Islet of Langerhans (tissue), 1 donor: ENCODE data around the gene TRPM2.

Source experiments
- FAIRE-seq: peaks from one replicate; lab custom pipeline; 2011; peaks lifted over from hg19 to GRCh38; lab: Jason Lieb, UNC

Gene TRPM2

DNA sequence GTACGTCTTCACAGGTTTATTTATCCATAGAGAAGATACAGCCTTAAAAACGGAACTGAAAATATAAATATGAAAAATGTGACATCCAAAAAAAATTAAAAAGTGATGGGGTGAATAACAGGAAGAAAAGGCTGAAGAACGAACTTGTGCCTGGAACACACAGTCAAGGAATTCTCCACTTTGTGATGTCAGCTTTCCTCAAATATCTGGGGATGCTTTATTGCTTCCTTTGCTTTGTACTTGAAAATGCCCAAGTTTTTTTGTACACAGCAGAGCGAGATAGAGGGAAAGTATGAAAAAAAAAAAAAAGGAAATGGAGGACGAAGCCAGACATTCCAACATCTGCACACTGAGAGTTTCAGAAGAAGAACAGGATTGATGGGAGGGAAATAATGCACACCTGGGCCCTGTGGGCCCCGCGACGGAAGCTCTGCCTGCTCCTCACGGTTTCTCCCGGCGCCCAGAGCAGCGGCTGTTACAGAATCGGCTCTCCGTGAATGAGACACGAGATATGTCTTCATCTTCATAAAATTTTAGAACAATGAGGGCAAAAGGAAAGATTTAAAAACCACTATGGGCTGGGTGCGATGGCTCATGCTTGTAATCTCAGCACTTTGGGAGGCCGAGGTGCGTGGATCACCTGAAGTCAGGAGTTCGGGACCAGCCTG is 91.9 kb downstream of the TRPM2 start:
- FAIRE-seq, result no peak

DNA sequence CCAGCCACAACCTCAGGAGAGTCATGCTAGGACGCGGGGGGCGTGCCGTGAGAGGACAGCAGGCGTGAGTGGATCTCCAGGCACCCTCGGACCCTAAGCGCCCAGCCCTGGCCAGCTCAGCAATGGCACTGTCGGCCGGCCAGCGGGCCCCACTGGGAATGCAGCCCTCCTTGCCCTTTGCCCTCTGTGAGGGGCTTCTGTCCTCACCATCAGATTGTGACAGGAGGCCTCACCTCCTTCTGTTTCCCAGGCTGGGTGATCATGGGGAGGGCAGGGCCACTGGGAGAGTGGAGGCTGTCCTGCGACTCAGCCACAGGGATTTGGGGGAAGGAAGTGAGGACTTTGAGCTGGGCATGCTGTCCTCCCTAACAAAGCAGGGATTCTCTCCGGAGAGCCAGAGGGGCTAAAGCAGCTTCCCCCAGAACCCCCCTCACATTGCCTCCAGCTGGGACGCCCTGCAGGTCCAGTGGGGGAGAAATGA is 95.3 kb downstream of the TRPM2 start:
- no peak for FAIRE-seq

DNA sequence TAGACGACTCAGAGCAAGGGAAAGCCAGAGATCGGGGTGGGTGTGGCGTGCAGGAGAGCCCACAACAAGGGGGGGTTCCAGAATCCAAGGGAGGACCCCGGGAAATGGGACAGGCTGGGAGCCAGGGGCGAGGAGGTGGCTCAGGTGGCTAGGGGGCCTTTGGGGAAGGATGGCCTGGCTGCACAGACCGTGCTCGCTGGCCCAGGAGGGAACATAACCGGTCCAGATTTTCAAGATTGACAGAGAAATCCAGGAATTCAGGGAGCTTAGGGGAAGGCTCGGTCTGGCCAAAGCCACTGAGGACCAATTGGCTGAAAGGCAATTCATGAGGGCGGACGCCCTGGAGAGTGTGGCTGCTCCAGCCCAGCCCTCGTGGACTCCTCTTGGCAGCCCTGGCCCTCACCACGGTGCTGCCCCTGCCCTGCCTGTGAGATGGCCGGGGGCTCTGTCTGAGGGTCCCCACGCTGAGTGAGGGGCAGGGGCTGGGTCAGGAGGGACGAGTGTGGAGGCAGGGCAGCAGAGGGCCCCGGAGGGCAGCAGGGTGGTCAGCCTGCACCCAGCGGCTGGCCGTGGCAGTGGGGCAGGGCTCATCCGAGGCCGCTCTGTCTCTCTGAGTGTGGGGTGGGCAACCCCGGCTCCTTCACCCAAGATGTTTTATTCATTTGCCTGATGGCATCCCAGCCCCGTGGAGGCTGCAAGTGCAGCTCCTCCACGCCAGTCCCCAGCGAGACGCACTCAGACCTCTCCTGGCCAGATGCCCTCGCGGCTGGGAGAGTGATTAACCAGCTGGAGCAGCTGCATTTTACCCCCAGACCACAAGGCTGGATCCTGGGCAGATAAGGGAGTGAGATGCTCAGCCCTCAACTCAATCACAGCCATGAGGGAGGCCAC is 96.3 kb downstream of the TRPM2 start:
- no peak for FAIRE-seq

DNA sequence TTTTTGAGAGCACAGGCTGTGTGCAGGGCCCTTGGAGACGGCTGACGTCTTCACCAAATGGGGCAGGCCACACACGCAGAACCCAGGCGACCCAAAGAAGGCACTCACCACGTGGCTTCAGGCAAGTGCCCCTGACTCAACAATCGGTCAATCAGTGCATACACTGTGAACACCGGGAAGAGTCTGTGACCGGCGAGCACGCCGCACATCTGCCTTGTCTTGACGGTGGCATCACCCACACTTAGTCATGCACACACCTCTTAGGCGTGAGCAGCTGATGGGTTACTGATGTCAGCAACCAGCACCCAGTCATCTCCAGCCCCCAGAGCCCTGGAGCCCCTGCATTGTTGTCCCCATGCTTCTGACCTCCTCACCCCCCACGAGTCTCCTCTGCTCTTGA is 97.0 kb downstream of the TRPM2 start:
- FAIRE-seq, result no peak

DNA sequence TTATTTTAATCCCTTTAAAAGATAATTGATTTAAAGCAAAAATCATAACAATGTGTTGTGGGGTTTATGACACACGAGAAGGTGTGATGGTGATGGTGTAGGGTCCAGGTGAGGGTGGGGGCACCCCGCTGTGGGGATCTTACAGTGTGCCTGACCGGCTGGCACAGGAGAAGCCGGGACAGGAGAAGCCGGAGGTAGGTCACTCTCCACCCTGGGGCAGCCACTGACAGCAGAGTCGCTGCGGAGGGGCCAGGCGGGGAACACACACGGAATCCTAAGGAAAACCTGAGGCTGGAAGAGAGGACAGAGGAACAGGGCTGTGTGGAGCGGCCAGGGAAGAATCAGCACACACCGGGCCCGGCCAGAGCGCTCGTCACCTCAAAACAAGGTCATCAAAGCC is 97.6 kb downstream of the TRPM2 start:
- no peak for FAIRE-seq

DNA sequence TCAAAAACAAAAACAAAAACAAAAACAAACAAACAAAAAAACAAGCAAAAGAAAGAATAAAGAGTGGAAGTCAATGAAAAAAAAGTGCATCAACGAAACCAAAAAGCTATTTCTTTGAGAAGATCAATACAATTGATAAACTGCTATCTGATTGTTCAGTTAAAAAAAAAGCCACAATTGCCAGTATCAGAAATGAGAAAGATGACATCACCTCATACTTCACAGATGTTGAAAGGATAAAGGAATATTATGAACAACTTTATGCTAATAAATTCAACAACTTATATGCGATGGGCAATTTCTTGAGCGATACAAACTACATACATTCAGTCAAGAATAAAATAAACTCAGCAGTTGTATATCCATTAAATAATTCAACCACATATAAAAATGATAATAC is 99.7 kb downstream of the TRPM2 start:
- FAIRE-seq, result no peak

DNA sequence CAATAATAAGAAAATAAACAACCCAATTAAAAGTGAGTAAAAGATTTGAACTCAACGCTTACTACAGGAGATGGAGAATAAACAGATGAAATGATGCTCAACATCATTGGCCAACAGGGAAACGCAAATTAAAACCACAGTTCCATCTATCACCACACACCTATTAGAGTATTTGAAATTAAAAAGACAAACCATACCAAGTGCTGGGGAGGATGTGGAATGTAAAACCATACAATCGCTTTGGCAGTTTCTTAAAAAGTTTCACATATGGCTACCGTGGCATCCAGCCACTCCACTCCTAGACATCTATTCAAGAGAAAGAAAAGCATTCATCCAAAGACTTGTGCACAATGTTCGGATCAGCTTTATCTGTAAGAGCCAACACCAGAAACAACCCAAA is 100.6 kb downstream of the TRPM2 start:
- FAIRE-seq, result no peak

DNA sequence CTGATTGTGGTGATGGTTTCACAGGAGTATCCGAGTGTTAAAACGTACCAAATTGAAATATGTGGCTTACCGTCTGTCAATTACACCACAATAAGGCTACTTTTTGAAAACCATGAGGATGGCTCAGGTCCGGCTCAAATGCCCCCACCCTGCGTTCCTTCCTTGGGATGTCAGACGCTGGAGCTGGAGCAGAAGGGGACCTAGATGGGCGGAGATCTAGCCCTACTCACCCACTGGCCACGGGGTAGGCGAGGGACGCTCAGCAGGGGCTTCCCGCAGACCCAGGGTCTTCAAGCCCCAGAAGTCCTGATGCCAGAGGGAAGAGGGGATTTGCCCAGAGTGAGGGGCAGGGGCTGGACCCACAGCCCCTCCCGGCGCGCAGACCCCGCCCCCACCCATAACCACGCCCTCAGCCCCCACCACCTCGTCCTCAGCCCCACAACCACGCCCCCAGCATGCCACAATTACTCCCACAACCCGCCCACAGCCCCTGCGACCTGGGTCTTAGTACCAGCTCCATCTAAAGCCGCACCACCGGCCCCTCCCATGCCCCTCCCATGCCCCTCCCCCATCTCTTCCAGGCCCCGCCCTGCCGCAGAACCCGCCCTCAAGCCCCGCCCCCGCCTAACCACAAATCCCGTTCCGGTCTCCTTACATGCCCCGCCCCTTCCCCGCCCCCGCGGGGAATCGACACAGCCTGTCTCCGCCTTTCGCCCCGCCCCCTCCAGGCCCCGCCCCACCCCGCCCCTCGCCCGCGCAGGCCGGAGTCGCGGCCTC is 101.5 kb downstream of the TRPM2 start, which contains the start of gene LRRC3:
TSS of gene LRRC3 (plus strand) at position 764 of the 777 bp plus-strand sequence. CDS start 1,135 bp downstream, outside the sequence.
- FAIRE-seq, result no peak

DNA sequence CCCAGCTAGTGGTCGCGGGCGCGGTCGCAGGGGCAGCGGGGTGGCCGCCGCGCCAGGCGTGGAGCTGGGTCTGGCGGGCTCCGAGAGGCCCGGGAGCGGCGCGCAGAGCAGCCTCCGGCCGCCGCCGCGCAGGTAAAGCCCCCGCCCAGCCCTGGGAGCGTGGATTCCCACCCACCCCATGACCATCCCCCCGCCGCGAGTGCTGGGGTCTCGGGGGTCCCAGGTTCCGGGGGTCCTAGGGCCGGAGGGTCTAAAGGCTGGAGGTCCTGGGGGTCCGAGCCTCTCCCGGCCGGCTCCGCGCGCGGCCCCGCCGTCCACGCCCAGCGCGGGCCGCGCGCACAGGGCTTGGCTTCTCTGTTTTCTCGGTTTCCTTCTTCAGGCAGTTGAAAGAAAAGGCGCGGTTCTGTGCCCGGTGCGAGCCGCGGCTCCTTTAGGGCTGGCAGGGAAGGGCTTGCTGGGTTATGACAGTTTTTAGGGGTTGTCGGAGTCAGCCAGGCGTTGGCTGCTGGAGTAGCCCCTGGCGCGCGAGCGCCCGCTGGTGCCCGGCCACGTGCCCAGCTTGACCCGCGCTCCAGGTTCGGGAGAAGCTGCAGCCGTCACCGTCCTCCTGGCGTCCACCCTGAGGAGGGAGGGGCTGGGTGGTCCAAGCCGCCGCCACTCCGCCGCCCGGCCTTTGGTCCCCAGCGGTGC is 102.2 kb downstream of the TRPM2 start:
- FAIRE-seq, result no peak

DNA sequence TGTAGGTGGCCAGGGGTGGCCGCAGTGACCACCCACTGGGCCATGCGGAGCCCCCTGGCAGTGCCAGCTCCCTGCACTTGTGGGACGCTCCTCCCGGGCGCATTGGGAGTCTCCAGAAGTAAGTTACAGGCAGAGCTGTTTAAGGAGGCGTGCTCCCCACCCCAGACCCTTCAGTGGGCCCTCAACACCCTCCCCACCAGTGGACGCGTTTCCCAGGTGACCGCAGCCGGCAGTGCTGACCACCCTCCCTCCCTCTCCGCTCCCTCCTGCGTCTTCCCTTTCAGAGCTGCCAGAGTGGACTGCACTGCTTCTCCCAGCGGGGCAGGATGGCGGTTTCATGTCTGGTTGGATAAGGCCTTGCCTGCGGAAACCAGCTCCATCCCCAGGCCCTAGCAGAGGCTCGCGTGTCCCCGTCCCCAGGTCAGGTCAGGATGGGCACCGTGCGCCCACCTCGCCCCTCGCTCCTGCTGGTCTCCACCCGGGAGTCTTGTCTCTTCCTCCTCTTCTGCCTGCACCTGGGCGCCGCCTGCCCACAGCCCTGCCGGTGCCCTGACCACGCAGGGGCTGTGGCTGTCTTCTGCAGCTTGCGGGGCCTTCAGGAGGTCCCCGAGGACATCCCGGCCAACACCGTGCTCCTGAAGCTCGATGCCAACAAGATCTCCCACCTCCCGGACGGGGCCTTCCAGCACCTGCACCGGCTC is 102.9 kb downstream of the TRPM2 start:
- FAIRE-seq, result no peak

DNA sequence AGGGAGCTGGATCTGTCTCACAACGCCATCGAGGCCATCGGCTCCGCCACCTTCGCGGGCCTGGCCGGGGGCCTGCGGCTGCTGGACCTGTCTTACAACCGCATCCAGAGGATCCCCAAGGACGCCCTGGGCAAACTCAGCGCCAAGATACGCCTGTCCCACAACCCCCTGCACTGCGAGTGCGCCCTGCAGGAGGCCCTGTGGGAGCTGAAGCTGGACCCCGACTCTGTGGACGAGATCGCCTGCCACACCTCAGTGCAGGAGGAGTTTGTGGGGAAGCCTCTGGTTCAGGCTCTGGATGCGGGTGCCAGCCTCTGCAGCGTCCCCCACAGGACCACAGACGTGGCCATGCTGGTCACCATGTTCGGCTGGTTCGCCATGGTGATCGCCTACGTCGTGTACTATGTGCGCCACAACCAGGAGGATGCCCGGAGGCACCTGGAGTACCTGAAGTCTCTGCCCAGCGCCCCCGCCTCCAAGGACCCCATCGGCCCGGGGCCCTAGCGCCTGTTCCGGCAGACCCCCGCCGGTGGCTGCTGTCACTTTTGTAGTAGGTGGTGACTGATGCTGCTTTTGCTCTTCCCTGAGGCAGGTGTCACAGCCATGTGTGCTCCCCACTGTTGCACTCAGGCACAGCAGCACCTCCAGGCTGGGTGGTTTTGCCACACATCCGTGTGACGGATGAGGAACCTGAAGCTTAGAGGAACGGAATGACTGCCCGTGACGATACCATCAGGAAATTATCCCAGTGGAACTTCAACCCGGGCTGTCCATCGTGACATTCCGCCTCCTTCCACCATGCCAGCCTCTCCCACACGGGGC is 103.7 kb downstream of the TRPM2 start:
- FAIRE-seq, result no peak

DNA sequence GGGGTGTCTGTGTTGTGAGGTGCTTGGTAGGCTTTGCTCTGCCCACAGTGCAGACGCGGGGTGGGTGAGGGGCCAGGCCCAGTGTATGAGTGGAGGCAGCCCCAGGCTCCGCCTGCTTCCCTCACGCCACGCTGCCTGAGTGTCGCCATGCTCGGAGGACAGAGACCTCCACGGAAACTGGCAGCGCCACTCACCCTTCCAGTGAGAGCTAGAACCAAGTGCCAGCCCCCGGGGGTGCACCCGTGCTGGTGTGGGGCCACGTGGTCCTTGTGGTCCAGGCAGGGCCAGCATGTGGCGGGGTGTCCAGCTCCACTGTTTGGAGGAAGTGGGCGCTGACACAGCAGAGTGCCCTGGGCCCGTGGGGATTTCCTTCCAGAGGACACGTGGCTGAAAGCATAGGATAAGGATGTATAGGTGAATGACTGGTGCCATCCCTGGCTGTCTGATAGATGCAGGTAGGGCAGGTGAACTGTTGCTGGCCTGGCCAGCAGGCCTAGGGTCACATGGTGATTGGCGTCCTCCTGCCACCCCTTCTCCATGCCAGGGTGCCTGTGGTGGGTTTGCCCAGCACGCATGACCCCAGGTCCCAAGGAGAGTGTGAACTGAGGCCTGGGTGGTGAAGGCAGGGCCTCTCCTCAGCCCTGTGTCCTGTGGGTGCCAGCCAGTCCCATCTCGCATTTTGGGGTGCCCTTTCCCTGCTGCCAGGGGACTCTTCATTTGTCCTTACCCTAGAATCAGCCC is 105.7 kb downstream of the TRPM2 start:
- FAIRE-seq, result no peak

DNA sequence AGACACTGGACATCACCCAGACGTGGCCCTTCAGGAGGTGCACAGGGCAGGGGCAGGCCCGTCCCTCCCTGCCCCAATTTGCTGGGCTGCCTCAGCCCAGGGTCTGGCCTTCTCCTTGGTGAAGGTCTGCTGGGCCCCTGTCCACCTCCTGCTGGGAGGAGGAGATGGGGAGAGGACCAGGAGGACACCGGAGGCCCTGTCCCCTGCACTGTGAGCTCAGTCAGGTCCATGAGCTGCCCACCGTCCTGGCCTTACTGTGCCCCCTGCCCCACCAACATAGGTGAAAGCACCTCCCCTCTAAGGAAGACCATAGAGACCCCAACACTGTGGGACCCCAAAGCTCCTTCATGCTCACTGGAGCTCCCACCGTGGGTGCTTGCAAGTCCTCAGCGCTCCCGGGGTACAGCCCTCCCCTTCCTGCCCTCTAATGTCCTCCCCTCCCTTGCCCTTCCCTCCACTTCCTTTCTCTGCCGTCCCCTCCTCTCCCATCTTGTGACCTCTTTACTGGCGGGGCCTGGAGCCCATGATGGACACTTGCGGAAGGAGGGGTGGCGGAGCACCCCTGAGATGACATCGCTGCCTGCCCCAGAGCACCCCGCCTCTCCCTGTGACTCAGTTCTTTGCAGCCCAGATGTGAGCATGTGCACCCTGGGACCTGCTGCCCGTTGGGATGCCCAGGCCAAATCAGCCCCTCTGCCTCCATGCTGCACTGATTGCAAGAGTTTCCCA is 106.5 kb downstream of the TRPM2 start:
- FAIRE-seq, result no peak

DNA sequence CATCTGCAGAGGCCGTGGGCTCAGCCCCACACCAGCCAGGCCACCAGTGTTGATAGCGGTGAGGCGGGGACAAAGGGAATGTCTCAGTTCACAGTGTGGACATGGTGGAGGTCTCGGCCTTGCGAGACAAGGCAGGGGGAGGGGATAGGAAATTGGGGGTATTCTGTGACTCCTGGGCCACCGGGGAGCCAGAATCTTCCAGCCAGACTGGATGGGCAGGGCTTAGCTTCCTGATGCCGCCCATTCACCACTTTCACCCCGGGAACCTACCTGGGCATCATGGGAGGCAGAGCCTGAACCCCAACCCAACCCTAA is 107.0 kb downstream of the TRPM2 start:
- FAIRE-seq, result no peak

DNA sequence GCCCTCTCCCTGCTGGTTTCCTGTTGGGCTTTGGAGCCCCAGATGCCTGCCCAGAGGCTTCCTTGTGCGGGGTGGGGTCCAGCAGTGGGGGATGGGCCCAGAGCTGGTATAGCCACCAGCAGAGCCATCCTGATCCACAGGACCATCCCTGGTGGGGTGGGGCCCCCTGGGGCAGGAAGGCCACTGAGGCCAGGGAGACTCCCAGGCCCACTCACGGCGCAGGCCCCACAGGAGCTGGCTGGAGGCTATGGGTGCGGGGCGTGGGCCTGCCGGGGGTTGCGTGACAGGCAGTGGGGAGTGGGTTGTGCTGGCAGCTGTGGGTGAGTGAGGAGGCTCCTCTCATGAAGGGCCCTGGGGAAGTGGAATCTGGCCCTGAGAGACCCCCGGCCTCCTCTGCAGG is 107.6 kb downstream of the TRPM2 start:
- FAIRE-seq, result no peak

DNA sequence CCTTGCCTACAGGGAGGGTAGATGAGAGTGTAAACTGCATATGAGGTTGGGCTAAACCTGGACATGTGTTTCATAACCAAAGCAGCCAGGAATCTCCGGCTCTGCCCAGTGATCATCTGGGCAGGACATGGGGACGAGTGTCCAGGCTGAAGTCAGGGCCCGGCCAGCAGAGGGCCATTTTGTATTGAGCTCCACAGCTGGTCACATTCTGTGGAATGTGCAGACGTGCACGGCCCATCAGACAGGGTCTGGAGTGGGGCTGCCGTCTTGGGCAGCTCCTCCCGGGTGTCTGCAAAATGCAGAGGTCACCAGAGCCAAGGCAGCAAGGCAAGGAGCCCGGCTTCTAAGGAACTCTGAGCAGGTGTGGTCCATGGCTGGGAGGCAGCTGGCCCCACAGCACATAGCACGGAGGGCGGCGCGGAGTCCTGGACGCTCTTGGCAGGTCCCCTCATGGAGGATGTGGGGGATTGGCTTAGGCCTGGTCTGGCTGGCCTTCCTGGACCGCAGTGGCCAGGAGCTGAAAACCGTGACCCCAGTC is 108.1 kb downstream of the TRPM2 start:
- FAIRE-seq, result no peak

DNA sequence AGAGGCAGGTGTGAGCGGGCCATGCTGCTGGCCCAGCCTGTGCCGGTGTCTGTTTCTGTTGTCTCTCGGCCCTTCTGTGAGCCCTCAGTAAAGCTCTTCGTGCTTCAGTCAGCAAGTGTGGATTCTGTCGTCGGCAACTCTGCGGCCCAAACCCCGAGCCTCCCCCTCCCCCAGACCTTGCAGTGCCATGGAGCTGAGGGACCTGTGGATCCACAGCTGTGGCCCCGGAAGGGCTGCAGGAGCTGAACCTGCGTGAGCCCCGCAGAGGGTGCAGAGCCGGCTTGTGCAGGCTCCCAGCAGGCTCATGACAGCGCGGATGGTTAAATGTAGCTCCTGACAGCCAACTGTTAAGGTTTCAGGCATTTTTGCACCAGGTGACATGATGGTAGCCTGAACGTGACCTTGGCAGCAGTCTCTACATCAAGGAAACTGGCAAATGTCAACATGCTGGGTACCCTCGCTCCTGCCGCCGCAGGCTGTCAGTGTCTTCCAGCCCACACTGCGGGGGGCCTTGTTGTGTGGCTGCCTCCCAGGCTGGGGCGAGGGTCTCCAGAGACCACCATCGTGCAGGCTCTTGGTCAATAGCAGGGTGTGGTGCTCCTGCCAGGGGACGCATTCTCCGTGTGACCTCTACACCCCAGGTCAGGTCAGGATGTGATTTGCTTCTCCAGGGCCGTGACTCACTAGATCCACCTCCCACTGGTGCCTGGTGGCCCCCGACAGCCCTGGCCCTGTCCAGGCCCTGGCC is 108.8 kb downstream of the TRPM2 start:
- FAIRE-seq, result no peak

DNA sequence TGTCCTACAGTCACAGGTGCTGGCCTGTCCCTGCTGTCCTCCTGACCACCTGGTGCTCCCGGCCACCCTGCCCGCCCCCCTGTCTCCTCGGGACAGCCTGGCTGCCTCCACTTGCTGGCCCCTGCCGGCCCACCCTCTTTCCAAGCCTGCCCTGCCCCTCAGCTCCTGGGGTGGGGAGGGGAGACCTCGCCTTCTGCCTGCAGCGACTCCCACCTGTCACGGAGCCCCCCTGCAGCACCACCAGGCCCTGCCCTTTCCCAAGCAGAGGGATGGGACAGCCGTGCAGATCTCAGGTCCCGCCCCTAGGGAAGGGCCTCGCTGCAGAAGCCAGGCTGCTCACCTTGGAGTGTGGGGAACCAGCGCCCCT is 109.4 kb downstream of the TRPM2 start:
- no peak for FAIRE-seq
